ENCODE results near the gene MRPL54. TPM values are rescaled to one million over a fixed set of nuclear protein-coding genes. Genes with fewer than 3 reads are reported as not detected.

Gene MRPL54
- total RNA-seq, 3 donors from 2014 or later (not counting 1 experiment from before 2014, with no cell fraction given) = 54.1 to 60.5 (median 55.5) TPM

DNA sequence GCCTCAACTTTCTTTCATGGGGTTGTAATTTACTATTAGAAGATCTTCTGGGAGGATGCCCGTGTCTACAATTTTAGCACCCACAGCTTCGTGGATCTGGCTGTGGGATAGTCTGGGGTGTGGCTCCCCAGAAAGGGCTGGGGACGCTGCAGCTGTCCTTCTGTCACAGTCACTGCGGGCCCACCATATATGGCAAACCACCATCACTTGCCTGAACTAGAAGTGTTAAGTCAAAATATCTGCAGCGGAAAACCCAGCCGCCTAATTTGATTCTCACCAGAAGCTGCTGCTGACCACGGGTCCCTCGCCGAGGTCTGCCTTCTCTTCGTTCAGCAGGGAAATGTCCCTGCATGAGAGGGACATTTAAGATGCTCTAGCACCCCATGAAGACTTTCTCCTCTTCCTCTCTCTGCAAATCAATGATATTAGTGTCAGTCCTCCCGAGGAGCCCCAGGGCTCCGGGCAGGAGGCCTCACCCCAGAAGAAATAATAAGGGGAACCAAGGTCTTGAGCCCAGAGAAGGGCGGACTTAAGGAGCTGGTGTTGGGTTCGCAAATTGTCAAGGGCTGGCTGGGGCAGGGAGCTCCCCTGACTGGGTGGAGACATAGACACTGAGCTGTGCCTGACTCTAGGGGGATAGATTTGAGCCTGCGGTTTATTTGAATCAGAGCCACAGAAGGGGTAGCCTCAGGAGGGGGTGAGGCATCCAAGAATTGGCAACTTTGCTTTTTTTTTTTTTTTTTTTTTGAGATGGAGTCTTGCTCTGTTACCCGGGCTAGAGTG is 26.7 kb downstream of the MRPL54 start:
- no peaks in the 10 kb centered on the region for H3K27me3 Mint-ChIP-seq (ENCODE audit: low read depth in 2 of 2)
- peak overlapping the region; percentile 88 for H3K4me3 Mint-ChIP-seq
- Histone ChIP-seq H3K27me3 (ENCODE audit: control insufficient read depth, insufficient read depth, low read length) (no peaks in the 10 kb centered on the region), H3K27ac (ENCODE audit: low read length) (peak overlapping the region; percentile 84), H3K36me3 (ENCODE audit: control insufficient read depth, insufficient read depth, low read length) (peaks cover 2% of the 10 kb centered on the region), H3K4me1 (ENCODE audit: control insufficient read depth, insufficient read depth, low read length) (peaks cover 80% of the 10 kb centered on the region), H3K9me3 (ENCODE audit: control insufficient read depth, insufficient read depth, low read length) (peaks cover 3% of the 10 kb centered on the region), H3K4me3 (ENCODE audit: low read length) (peak overlapping the region; percentile 15)
- intact Hi-C loops (cut with micrococcal nuclease) = loop anchor here (1.0 to 10.0 kb wide), 4 partner anchors 9 to 316 kb away; partner anchors contain the start of gene EEF2
- H3K27ac Mint-ChIP-seq = peak overlapping the region; percentile 92 to 96
- peak; percentile 70 to 77 for DNase-seq
- H3K9me3 Mint-ChIP-seq = peaks cover 0 to 3% of the 10 kb centered on the region in 2 donors
- 16% methylated on average over 15 of the region's 16 CpGs for WGBS (ENCODE audit: insufficient coverage)
- H3K4me1 Mint-ChIP-seq = peaks cover 41 to 57% of the 10 kb centered on the region in 2 donors
- no peaks in the 10 kb centered on the region for H3K36me3 Mint-ChIP-seq
- TF ChIP-seq CTCF (IDR thresholded peaks at IDR 0.05) = no peak
- ATAC-seq = peak; percentile 67 to 82 (median 77)

GRCh38 chr19:3790209-3790734 is 27.8 kb downstream of the MRPL54 start:
- Mint-ChIP-seq H3K36me3 (no peaks in the 10 kb centered on the region), H3K27me3 (ENCODE audit: low read depth in 2 of 2) (no peaks in the 10 kb centered on the region), H3K27ac (peak overlapping the region; percentile 92 to 96), H3K9me3 (peaks cover 0 to 3% of the 10 kb centered on the region in 2 donors), H3K4me1 (peaks cover 42 to 55% of the 10 kb centered on the region in 2 donors), H3K4me3 (peak overlapping the region; percentile 88)
- peak overlapping the region; percentile 84 for H3K27ac ChIP-seq (ENCODE audit: low read length)
- no peak overlapping the region for H3K4me3 ChIP-seq (ENCODE audit: low read length)
- no peaks in the 10 kb centered on the region for H3K27me3 ChIP-seq (ENCODE audit: control insufficient read depth, insufficient read depth, low read length)
- intact Hi-C loops (cut with micrococcal nuclease) = no loop called here
- no peak for DNase-seq
- peaks cover 72% of the 10 kb centered on the region for H3K4me1 ChIP-seq (ENCODE audit: control insufficient read depth, insufficient read depth, low read length)
- H3K9me3 ChIP-seq (ENCODE audit: control insufficient read depth, insufficient read depth, low read length) = peaks cover 3% of the 10 kb centered on the region
- no peak for TF ChIP-seq CTCF (IDR thresholded peaks at IDR 0.05)
- no peak for ATAC-seq
- WGBS (ENCODE audit: insufficient coverage) = 86% methylated on average over 6 of the region's 6 CpGs
- no peaks in the 10 kb centered on the region for H3K36me3 ChIP-seq (ENCODE audit: control insufficient read depth, insufficient read depth, low read length)

GRCh38 chr19:3790941-3791340 is 28.5 kb downstream of the MRPL54 start:
- no peaks in the 10 kb centered on the region for H3K36me3 Mint-ChIP-seq
- H3K4me1 Mint-ChIP-seq = peaks cover 42 to 55% of the 10 kb centered on the region in 2 donors
- no peak for TF ChIP-seq CTCF (IDR thresholded peaks at IDR 0.05)
- DNase-seq = no peak
- intact Hi-C loops (cut with micrococcal nuclease) = no loop called here
- peaks cover 69% of the 10 kb centered on the region for H3K4me1 ChIP-seq (ENCODE audit: control insufficient read depth, insufficient read depth, low read length)
- no peaks in the 10 kb centered on the region for H3K27me3 Mint-ChIP-seq (ENCODE audit: low read depth in 2 of 2)
- H3K27ac Mint-ChIP-seq = peak overlapping the region; percentile 92 to 96
- peak overlapping the region; percentile 88 for H3K4me3 Mint-ChIP-seq
- no peak for ATAC-seq
- no peaks in the 10 kb centered on the region for H3K36me3 ChIP-seq (ENCODE audit: control insufficient read depth, insufficient read depth, low read length)
- H3K4me3 ChIP-seq (ENCODE audit: low read length) = no peak overlapping the region
- H3K27ac ChIP-seq (ENCODE audit: low read length) = peak overlapping the region; percentile 84
- peaks cover 3% of the 10 kb centered on the region for H3K9me3 ChIP-seq (ENCODE audit: control insufficient read depth, insufficient read depth, low read length)
- H3K9me3 Mint-ChIP-seq = peaks cover 0 to 3% of the 10 kb centered on the region in 2 donors
- H3K27me3 ChIP-seq (ENCODE audit: control insufficient read depth, insufficient read depth, low read length) = no peaks in the 10 kb centered on the region
- 93% methylated on average over 7 of the region's 7 CpGs for WGBS (ENCODE audit: insufficient coverage)
